Fibroblast of upper back skin (primary cell): Measurements from ENCODE around the gene SALL4.
"Not testable (repeated sequence)": the region's sequence is repeated elsewhere in the genome, so short reads cannot be mapped to it uniquely, and the experiment has no call there.

ENCODE experiments used
- DNase-seq: peaks from one replicate; pipeline ENCODE4 v3.0.0-alpha.2; 2013

The SALL4 gene

DNA sequence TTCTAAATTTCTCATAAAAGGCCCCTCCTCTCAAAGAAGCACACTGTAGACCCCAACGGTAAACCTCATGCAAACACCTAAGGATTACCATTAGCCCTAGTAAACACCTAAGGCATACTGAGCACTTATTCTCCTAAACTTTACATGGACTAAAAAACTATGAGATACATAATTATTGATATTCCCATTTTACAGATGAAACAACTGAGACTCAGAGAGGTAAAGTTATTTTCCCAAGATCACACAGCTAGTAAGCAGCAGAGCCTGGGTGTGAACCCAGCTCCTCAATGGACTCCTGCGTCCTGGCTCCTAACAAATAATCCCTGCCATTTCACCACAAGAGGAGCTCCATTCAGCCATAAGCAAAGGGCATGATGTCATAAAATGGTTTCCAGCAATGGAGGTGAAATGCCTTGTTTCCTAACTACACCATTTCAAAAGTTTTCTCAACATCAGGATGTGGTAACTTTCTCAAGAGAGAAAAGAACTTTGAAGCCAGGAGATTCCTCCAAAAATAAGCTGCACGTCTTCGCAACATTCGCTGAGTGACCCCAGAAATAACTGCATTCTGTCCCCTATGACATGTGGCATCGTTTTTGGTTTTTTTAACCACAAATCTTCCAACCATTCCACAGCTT, 38.2 kb downstream of the SALL4 start:
- DNase-seq, result peak; percentile 23

DNA sequence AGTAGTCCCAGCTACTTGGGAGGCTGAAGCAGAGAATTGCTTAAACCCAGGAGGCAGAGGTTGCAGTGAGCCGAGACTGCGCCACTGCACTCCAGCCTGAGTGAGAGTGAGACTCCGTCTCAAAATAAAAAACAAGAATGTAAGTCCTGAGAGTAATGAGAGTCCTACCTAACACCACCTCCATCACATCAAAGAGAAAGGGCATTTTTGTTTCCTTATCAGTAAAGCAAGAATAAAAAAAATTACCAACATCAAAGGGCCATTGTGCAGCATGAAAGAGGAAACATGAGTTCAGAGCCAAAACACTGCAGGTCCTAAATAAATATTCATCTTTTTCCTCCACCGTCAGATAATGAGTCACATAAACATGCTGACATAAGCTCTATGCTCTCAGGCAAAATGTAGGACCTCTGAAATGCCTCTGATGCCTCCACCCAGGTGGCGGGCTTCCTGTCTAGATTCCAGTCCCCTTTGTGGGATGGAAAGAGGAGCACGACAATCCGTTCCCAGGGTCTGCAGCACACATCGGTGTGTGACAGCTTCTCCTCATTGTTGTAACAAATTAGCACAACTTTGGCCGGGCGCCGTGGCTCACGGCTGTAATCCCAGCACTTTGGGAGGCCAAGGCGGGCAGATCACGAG, 41.3 kb downstream of the SALL4 start:
- DNase-seq, result peak; percentile 51

GRCh38 chr20:51759769-51760510, 42.4 kb downstream of the SALL4 start:
- DNase-seq, result peak; percentile 62

- no peak for DNase-seq
Measured at GRCh38 chr20:51758978-51759544, 43.3 kb downstream of the SALL4 start.

GRCh38 chr20:51757226-51757625, 45.1 kb downstream of the SALL4 start:
- DNase-seq, result no peak

DNA sequence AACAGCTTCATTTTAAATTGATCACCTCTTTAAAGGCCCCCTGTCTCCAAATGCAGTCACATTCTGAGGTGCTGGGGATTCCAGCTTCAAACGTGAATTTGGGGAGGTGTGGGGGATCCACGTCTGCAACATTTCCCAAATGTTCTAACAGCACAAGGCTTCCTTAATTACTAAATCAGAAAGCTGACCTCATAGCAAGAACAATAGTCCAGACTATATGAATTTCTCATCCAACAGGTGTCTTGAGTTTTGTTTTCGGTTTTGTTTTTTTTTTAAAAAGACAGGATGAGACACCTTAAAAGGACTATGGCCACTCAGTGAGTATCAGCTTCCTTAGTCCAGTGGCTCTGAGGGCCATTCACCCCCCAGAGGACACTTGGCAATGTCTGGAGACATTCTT, 45.7 kb downstream of the SALL4 start:
- DNase-seq, result no peak

DNA sequence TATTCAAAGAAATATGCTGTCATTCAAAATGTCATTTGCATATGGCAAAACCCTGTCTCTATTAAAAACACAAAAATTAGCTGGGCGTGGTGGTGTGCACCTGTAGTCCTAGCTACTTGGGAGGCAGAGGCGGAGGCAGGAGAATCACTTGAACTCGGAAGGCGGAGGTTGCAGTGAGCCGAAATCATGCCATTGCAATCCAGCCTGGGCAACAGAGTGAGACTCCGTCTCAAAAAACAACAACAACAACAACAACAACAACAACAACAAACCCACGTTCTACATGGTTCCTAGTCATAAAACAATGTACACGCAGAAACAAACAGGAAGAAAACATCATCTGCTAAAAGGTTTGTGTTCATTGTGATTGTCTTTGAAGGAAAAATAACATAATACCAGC, 49.1 kb downstream of the SALL4 start:
- DNase-seq, result not testable (repeated sequence)

- peak; percentile 89 for DNase-seq
Measured at GRCh38 chr20:51752343-51752951, 49.9 kb downstream of the SALL4 start.

- no peak for DNase-seq
Measured at GRCh38 chr20:51750770-51751388, 51.4 kb downstream of the SALL4 start.

- peak; percentile 58 for DNase-seq
Measured at GRCh38 chr20:51750037-51750769, 52.1 kb downstream of the SALL4 start.

GRCh38 chr20:51749674-51750036, 52.7 kb downstream of the SALL4 start:
- DNase-seq, result peak; percentile 44

DNA sequence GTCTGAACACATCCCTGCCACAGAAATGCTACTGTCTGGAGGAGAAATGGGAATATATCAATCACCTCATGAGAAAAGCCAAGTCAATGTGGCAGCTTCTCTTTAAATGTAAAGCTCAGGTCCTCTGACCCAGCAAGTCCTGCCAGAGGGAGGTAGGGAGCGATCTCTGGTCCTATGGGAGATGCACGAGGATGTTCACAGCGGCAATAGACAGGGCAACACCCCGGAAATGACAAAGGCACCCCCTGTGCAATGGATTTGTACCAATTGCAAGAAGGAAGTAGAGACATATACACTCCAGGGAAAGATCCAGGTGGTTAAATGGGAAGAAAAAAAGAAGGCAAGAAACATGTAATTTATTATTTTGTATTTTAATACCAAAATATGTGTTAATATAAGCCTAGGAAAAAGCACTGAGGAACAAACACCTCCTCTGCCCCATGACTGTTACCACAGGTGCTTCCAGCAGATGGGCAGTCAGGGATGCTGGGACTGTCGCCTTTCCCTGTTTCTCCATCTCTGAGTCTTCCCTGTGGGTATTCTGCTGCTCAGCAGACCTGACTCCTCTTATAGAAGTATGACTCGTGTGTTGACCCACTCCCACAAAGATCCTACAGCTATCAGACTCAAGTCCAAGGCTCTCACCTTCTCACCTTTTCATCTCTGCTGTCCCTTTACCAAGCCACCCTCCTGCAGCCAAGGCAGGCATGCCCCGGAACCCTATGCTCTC, 55.0 kb downstream of the SALL4 start:
- no peak for DNase-seq

DNA sequence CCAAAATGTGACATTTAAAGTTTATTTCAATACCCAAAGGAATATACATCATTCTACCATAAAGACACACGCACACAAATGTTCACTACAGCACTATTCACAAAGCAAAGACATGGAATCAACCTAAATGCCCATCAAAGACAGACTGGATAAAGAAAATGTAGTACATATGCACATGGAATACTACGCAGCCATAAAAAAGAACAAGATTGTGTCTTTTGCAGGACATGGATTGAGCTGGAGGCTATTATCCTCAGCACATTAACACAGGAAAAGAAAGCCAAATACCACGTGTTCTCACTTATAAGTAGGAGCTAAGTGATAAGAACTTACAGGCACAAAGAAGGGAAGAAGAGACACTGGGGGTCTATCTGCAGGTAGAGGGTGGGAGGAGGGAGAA, 56.5 kb downstream of the SALL4 start:
- DNase-seq, result no peak

DNA sequence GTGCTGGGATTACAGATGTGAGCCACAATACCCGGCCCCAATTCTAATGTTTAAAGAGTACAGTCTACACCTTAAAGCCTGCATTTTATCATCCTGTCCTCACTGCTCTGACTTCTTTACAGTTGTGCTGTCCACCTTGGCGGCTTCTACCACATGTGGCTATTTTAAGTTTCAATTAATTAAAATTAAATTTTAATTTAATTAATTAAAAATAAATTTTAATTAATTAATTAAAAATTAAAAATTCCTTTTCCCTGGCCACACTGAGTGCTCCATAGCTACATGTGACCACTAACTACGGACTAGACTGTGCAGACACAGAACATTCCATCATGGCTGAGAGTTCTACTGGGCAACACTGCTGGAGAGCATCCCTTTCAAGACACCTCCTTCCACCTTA, 61.5 kb downstream of the SALL4 start:
- no peak for DNase-seq

- not testable (repeated sequence) for DNase-seq
Measured at GRCh38 chr20:51740308-51740707, 62.0 kb downstream of the SALL4 start.

DNA sequence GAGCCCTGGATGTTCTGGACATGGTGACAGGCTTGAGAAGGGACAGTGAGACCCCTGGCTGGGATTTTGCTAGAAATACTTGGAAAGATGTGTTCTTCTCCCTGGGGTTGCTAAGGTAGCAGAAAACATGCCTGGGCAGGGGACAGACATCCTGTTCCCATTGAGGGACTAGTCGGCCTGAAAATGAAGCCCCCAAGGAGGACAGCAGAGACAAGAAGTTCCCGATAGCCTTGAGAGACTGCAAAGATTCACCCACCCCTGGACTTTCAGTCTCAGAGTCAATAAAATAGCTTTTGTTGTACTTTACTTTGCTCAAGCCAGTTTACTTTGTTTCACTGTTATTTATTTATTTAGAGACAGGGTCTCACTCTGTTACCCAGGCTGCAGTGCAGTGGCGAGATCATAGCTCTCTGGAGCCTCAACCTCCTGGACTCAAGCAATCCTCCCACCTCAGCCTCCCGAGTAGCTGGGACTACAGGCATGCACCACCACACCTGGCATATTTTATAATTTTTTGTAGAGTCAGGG, 62.5 kb downstream of the SALL4 start:
- DNase-seq, result no peak

DNA sequence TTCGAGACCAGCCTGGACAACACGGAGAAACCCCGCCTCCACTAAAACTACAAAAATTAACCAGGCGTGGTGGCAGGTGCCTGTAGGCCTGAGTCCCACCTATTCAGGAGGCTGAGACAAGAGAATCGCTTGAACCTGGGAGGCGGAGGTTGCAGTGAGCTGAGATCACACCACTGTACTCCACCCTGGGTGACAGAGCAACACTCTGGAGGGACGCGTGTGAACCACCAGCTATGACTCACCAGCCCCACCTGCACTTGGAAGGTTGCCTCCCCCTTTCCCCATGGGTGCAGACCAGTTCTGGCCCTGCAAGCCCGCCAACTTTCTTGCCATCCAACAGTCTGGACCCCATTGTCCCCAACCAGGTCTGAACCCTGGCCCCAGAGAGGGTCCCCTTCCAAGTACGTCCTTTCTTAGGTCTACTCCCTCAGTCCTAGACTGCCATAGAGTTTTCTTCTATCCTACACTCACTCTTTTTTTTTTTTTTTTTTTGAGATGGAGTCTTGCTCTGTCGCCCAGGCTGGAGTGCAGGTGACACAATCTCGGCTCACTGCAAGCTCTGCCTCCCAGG, 63.4 kb downstream of the SALL4 start:
- no peak for DNase-seq

- not testable (repeated sequence) for DNase-seq
Measured at GRCh38 chr20:51738261-51738660, 64.1 kb downstream of the SALL4 start.

DNA sequence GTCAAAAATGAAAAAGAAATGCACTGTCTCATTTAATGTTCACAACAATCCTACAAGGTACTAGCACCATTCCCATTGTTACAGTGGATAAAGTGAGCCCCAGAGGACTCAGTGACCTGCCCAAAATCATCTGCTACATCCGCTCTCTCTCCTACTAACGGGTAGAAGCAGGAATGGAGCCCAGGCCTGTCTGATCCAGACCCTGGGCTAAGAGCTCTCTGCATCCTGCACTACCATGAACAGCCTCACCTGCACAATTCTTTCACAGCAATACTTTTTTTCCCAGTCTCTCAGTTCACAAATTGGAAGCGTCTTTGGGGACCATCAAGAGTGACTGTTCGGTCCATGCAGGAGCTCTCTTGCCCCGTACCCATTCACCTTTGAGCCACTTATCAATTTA, 65.4 kb downstream of the SALL4 start:
- DNase-seq, result no peak

- no peak for DNase-seq
Measured at GRCh38 chr20:51735728-51736600, 66.4 kb downstream of the SALL4 start.
